CD4-positive, alpha-beta T cell treated with Interferon alpha-2 for 1 hour (primary cell): ENCODE results near the gene SMIM1.

Experiments used
- DNase-seq, 2 donors: peaks; one replicate each; pipeline ENCODE4 v3.0.0-alpha.2; 2020 to 2022

SMIM1 gene

DNA sequence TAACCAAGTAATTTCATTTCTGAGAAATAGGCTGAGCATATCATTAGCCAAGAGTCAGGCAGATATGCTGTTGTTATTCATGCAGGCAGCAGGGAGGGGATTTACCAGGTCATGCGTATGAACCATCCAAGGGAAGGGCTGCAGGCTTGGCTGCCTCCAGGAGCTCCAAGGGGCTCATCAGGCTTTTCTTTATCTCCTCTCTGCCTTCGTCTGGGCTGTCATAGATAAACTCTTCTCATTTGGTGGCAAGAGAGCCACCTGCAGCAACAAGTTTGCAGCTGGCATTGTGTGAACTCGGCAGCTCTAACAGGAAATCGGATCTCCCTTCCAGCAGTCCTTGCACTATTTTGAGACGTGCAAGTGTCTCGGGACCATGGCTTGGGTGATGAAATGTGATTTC, 12.8 kb upstream of the SMIM1 start:
- no peak for DNase-seq

GRCh38 chr1:3761296-3762010, 11.1 kb upstream of the SMIM1 start:
- no peak for DNase-seq

- no peak for DNase-seq
Observed at GRCh38 chr1:3762151-3762872, 10.2 kb upstream of the SMIM1 start.

- no peak for DNase-seq
Observed at GRCh38 chr1:3762873-3763228, 9.7 kb upstream of the SMIM1 start.

GRCh38 chr1:3763351-3764125, 9.0 kb upstream of the SMIM1 start:
- DNase-seq = no peak

DNA sequence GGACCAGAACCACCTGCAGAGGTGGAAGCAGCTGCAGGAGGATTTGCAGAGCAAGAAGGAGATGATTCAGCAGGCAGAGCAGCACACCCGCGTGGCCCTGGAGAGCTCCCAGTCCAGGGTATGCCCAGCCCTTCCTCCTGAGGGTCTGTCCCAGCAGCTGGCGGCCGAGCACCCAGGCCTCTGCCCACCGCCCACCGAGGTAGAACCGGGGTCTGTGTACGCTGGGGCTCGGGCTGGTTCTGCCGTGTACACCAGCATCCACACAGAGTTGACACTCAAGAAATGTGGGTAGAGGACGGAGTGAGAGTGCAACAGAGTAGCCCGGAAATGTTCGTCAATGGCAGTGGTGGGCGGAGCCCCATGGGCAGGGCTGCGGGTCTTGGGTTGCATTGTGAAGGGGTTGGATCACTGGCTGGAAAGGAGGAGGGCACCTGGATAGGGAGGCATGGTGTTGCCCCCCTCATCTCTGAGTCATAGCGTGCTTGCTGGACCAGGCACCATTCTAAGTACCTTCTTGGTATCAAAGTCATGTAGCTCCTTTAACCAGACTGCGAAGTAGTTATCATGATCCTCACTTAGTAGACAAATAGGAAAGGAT, 5.1 kb upstream of the SMIM1 start:
- DNase-seq = no peak

GRCh38 chr1:3768811-3769390, 3.6 kb upstream of the SMIM1 start:
- no peak for DNase-seq

- no peak for DNase-seq
Observed at GRCh38 chr1:3770047-3770765, 2.3 kb upstream of the SMIM1 start.

- no peak for DNase-seq
Observed at GRCh38 chr1:3771108-3772026, 1.2 kb upstream of the SMIM1 start.

DNA sequence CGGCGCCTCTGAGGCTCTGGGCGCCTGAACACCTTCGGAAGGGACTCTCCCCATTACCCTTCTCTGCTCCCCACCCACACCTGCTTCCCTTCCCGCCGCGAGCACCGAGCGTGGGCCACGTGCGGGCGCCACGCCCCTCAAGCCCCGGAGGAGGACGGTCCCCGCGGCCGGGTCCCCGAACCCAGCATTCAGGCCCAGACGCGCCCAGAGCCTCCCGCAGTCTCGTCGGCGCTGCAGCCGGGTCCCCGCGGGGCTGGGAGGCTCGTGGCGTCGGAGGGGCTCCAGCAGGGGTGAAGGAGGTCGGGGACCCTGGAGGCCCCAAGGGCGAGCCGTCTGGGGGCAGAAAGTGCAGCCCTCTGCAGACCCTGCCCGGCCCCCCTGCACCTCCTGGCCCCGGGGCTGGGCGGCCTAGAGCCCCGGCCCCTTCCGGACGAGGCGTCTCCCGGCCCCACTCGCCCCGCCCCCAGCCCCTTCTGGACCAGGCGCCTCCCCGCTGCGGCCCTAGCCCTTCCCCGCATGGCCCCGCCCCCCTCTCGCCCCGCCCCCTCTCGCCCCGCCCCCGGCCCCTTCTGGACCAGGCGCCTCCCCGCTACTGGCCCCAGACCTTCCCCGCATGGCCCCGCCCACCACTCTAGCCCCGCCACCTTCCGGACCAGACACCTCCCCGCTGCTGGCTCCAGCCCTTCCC, 378 bp upstream of the SMIM1 start:
- peak; percentile 93 for DNase-seq

DNA sequence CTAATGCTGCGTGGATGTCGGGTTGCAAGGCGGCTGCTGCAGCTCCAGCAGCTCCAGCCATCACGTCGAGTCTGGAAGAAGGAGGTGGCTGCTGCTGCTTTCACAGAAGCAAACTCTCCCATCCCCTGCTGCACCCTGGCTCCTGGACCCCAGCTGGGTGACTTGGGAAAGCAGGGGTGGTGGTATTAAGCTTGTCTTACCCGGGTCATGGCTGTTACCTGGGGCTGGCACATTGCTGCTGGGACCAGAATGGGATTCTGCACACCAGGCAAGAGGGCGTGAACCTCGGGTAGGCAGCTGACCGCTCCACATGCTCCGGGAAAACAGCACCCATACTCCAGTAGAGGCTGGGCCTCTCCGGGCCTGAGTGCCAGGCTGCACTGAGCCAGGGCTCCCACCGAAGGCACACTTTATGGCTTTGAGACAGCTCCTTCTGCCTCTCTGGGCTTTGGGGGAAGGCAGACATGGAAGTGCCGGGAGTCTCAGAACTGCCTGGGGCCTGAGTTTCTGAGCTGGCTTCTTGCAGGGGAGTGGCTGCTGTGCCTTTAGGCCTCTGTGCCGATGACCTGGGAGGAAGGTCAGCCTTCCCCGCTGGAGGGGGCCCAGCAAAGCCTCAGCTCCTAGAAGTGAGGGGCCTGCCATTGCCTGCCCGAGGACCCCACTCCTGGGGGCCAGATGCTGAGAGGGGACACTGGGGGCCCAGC, 1.2 kb downstream of the SMIM1 start:
- no peak for DNase-seq

DNA sequence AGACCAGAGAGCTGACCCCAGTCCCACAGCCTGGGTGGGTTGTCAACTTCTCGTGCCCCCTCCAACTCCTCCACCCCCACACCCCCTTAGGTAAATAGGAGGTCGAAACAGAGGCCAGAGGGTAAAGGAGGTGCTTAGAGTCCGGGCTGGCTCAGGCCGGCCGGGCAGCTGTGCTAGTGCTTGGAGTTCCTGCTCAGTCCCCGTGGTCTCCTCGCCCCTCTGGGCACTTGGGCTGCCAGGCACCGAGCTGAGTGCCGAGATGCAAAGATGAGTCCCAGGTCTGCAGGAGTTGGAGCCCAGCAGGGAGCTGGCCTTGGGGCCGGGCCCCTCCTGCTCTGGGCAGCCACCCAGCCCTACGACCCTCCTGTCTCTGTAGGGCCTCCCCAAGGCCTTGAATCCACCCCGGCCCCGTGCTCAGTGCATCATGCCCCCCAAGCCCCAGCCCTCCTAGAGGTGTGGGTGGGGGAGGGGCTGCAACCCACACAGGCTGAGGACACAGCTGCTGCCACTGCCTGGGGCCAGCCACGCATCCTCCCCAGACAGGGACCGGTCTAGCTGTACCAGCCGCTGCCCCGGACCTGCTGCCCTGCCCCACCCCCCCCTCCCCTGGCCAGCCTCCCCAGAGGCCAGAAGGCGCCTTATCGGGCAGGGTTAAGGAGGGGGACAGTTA, 1.9 kb downstream of the SMIM1 start:
- no peak for DNase-seq

GRCh38 chr1:3774946-3775489, 2.5 kb downstream of the SMIM1 start:
- DNase-seq = no peak

DNA sequence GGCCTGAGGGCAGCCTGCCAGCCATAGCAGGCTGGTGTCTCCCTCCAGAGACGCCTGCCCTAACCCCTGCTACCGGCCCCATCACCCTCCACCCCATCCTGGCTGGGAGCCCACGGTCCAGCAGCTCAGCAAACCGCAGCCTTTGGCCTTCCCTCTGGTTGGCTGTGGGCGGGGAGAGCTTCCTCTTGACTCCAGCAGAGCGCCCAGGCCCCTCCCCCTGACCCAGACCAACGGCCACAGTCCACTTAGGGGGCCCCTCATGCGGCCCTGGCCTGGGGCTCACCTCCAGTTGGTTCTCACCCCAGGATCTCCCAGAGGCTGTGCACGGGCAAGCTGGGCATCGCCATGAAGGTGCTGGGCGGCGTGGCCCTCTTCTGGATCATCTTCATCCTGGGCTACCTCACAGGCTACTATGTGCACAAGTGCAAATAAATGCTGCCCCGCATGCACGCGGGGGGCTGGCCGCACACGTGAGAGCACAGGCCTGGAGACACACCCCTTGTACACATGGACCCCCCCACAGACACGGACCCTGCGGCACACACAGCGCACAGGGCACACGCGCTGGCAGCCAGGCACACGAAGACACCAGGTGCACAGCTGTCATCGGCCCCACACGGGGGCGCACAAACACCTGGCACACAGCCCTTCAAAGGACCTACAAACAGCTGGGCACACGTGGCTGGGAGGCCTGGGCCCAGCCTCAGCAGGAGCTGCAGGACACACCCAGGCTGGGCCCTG, 3.1 kb downstream of the SMIM1 start:
- DNase-seq = peak; percentile 41 to 62

DNA sequence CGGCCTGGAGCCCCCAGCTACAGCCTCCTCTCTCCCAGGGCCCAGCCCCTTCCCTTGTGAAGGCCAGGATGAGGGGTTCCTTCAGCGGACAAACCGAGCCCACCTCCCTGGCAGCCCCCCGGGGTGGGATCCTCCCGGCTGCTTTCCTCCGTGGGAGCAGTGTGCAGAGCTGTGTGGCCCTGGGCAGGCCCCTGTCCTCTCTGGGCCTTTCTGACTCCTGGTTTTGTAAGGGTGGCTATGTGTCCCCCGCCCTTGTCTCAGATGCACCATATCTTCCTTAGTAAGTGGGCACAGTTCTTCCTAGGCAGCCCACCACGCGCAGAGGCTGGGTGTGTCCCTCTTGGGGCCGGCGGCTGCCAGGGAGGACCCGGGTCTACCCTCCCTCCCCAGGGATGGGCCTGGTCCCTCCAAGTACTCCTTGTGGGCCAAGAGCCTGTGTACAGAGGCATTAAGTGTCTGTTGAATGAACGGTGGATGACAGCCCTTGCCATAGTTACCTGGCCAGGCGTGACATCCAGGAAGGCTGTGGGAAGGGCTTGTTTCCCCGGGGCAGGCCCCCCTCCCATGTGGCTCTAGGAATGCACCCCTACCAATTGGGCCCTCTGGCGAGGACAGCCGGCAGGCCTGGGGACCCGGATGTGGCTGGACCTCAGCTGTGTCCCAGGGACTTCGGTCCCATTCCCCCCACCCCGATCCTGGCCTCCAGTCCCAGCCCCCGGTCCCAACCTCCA, 3.8 kb downstream of the SMIM1 start:
- DNase-seq = no peak

GRCh38 chr1:3777078-3777547, 4.6 kb downstream of the SMIM1 start:
- DNase-seq = no peak
